Coronary artery (tissue), 2 donors: ENCODE measurements around the gene PIP5K1B.

ENCODE experiments used
- DNase-seq: peaks from one replicate; pipeline ENCODE4 v3.0.0-alpha.2; 2017; ENCODE audit warnings: low spot score
- H3K27ac ChIP-seq, 2 donors: fragments of 200-600 bp; sonication (generic); one replicate each; pipeline ENCODE4 v1.5.1; 2016 to 2019
- H3K4me3 ChIP-seq: fragments of 200-600 bp; sonication (generic); 2 replicates; pipeline ENCODE4 v1.5.1; 2016; ENCODE audit warnings: mild to moderate bottlenecking, moderate library complexity
- CTCF ChIP-seq: fragments of 200-600 bp; sonication (generic); IDR thresholded peaks from one replicate; pipeline ENCODE4 v1.5.1; 2019; ENCODE audit warnings: antibody characterized with exemption

PIP5K1B gene

GRCh38 chr9:68867066-68867465 is 162.0 kb downstream of the PIP5K1B start:
- no peak for TF ChIP-seq CTCF
- no peak for DNase-seq
- no peak overlapping the region for H3K4me3 ChIP-seq
- H3K27ac ChIP-seq = no peak overlapping the region

- Histone ChIP-seq H3K4me3 (no peak overlapping the region), H3K27ac (no peak overlapping the region)
- DNase-seq = no peak
- TF ChIP-seq CTCF = no peak
Measured at GRCh38 chr9:68869022-68869421, 164.0 kb downstream of the PIP5K1B start.

GRCh38 chr9:68870086-68870485 is 165.0 kb downstream of the PIP5K1B start:
- no peak for TF ChIP-seq CTCF
- Histone ChIP-seq H3K4me3 (no peak overlapping the region), H3K27ac (no peak overlapping the region)
- DNase-seq = no peak

GRCh38 chr9:68871236-68871635 is 166.2 kb downstream of the PIP5K1B start:
- TF ChIP-seq CTCF = no peak
- Histone ChIP-seq H3K27ac (no peak overlapping the region), H3K4me3 (no peak overlapping the region)
- no peak for DNase-seq

GRCh38 chr9:68872026-68872501 is 167.0 kb downstream of the PIP5K1B start:
- DNase-seq = no peak

GRCh38 chr9:68873179-68873578 is 168.1 kb downstream of the PIP5K1B start:
- Histone ChIP-seq H3K27ac (no peak overlapping the region), H3K4me3 (no peak overlapping the region)
- TF ChIP-seq CTCF = no peak
- DNase-seq = no peak

More at GRCh38 chr9:68872026-68872501, 167.0 kb downstream of the PIP5K1B start:
- no peak for TF ChIP-seq CTCF
- Histone ChIP-seq H3K27ac (no peak overlapping the region), H3K4me3 (no peak overlapping the region)

GRCh38 chr9:68876273-68876672 is 171.2 kb downstream of the PIP5K1B start:
- TF ChIP-seq CTCF = no peak
- Histone ChIP-seq H3K4me3 (no peak overlapping the region), H3K27ac (no peak overlapping the region)
- DNase-seq = no peak
